ENCODE data around the gene CARM1. TPM values are rescaled to one million over a fixed set of nuclear protein-coding genes. Genes with fewer than 3 reads are reported as not detected.
A peak's percentile ranks its signal among the peaks of the same experiment; 100 is the strongest.

CARM1 gene
- total and polyA plus RNA-seq, 7 experiments from 2014 or later, result 0.69 to 43.1 (median 25.5) TPM

GRCh38 chr19:10912619-10913018 lies 41.3 kb downstream of the CARM1 start:
- peaks cover 0 to 16% (median 0%) of the 10 kb centered on the region in 5 donors for H3K36me3 Mint-ChIP-seq
- CTCF ChIA-PET, result interaction anchor here (0.5 to 0.6 kb wide), 2 partner anchors 24 to 843 kb away, joined by 3 read pairs; no protein-coding TSS in a partner anchor
- intact Hi-C loops (cut with micrococcal nuclease), result no loop called here
- H3K27me3 ChIP-seq (ENCODE audit: control insufficient read depth in 2 of 2, insufficient read depth in 2 of 2, low read length in 2 of 2), result no peaks in the 10 kb centered on the region
- no peaks in the 10 kb centered on the region for H3K27me3 Mint-ChIP-seq
- peaks cover 0 to 69% (median 4%) of the 10 kb centered on the region in 3 experiments for H3K36me3 ChIP-seq (ENCODE audit: control insufficient read depth in 2 of 3, insufficient read depth in 3 of 3, low read length in 3 of 3)
- H3K27ac Mint-ChIP-seq, result no peak overlapping the region
- POLR2A ChIA-PET, result no interaction called here
- H3K4me1 ChIP-seq (ENCODE audit: control insufficient read depth in 2 of 2, insufficient read depth in 2 of 2, low read length in 2 of 2), result no peaks in the 10 kb centered on the region
- no peak overlapping the region for H3K4me3 ChIP-seq (ENCODE audit: low read length)
- H3K4me3 Mint-ChIP-seq, result no peak overlapping the region
- H3K9me3 Mint-ChIP-seq, result no peaks in the 10 kb centered on the region
- H3K27ac ChIP-seq (ENCODE audit: low read depth, low read length), result no peak overlapping the region
- H3K9me3 ChIP-seq (ENCODE audit: control insufficient read depth in 2 of 3, low read length in 3 of 3), result no peaks in the 10 kb centered on the region
- DNase-seq (no peak), ATAC-seq (no peak)
- H3K4me1 Mint-ChIP-seq, result no peaks in the 10 kb centered on the region

- ChIA-PET POLR2A (no interaction called here), CTCF (interaction anchor here (0.7 kb wide), 1 partner anchor 68 kb away, joined by 3 read pairs; no protein-coding TSS in a partner anchor)
- no peaks in the 10 kb centered on the region for H3K4me1 Mint-ChIP-seq
- Histone ChIP-seq H3K36me3 (ENCODE audit: control insufficient read depth in 2 of 3, insufficient read depth in 3 of 3, low read length in 3 of 3) (peaks cover 0 to 65% (median 4%) of the 10 kb centered on the region in 3 experiments), H3K4me3 (ENCODE audit: low read length) (no peak overlapping the region), H3K27me3 (ENCODE audit: control insufficient read depth in 2 of 2, insufficient read depth in 2 of 2, low read length in 2 of 2) (no peaks in the 10 kb centered on the region), H3K27ac (ENCODE audit: low read depth, low read length) (no peak overlapping the region), H3K4me1 (ENCODE audit: control insufficient read depth in 2 of 2, insufficient read depth in 2 of 2, low read length in 2 of 2) (no peaks in the 10 kb centered on the region), H3K9me3 (ENCODE audit: control insufficient read depth in 2 of 3, low read length in 3 of 3) (no peaks in the 10 kb centered on the region)
- peaks cover 0 to 8% (median 0%) of the 10 kb centered on the region in 5 donors for H3K36me3 Mint-ChIP-seq
- H3K9me3 Mint-ChIP-seq, result peaks cover 0 to 1% (median 0%) of the 10 kb centered on the region in 11 donors
- no peak for ATAC-seq
- DNase-seq, result no peak
- intact Hi-C loops (cut with micrococcal nuclease), result no loop called here
- no peaks in the 10 kb centered on the region for H3K27me3 Mint-ChIP-seq
- H3K4me3 Mint-ChIP-seq, result no peak overlapping the region
- H3K27ac Mint-ChIP-seq, result no peak overlapping the region
Measured at GRCh38 chr19:10913716-10914340, 42.5 kb downstream of the CARM1 start.

- peaks cover 0 to 8% (median 0%) of the 10 kb centered on the region in 5 donors for H3K36me3 Mint-ChIP-seq
Measured at GRCh38 chr19:10915130-10916091, 44.1 kb downstream of the CARM1 start.

GRCh38 chr19:10916602-10917001 lies 45.2 kb downstream of the CARM1 start:
- H3K4me1 Mint-ChIP-seq, result peaks cover 0 to 2% (median 0%) of the 10 kb centered on the region in 7 donors

More at GRCh38 chr19:10915130-10916091, 44.1 kb downstream of the CARM1 start:
- no peaks in the 10 kb centered on the region for H3K9me3 ChIP-seq (ENCODE audit: control insufficient read depth in 2 of 3, low read length in 3 of 3)
- ATAC-seq, result no peak
- POLR2A ChIA-PET, result no interaction called here
- H3K27me3 ChIP-seq (ENCODE audit: control insufficient read depth in 2 of 2, insufficient read depth in 2 of 2, low read length in 2 of 2), result no peaks in the 10 kb centered on the region
- Mint-ChIP-seq H3K9me3 (peaks cover 0 to 1% (median 0%) of the 10 kb centered on the region in 11 donors), H3K4me1 (peaks cover 0 to 2% (median 0%) of the 10 kb centered on the region in 7 donors), H3K27ac (peak overlapping the region in 1 of 9 donors; percentile 17), H3K27me3 (no peaks in the 10 kb centered on the region), H3K4me3 (no peak overlapping the region)
- CTCF ChIA-PET, result no interaction called here
- no peak overlapping the region for H3K4me3 ChIP-seq (ENCODE audit: low read length)
- no peaks in the 10 kb centered on the region for H3K4me1 ChIP-seq (ENCODE audit: control insufficient read depth in 2 of 2, insufficient read depth in 2 of 2, low read length in 2 of 2)
- DNase-seq, result no peak
- intact Hi-C loops (cut with micrococcal nuclease), result no loop called here
- no peak overlapping the region for H3K27ac ChIP-seq (ENCODE audit: low read depth, low read length)
- H3K36me3 ChIP-seq (ENCODE audit: control insufficient read depth in 2 of 3, insufficient read depth in 3 of 3, low read length in 3 of 3), result peaks cover 0 to 68% (median 4%) of the 10 kb centered on the region in 3 experiments

GRCh38 chr19:10918359-10918758 lies 47.0 kb downstream of the CARM1 start:
- DNase-seq (no peak), ATAC-seq (no peak)
- no peak overlapping the region for H3K27ac ChIP-seq (ENCODE audit: low read depth, low read length)
- Mint-ChIP-seq H3K9me3 (peaks cover 0 to 1% (median 0%) of the 10 kb centered on the region in 11 donors), H3K4me1 (peaks cover 0 to 2% (median 0%) of the 10 kb centered on the region in 7 donors), H3K36me3 (peaks cover 0 to 8% (median 0%) of the 10 kb centered on the region in 5 donors), H3K27ac (no peak overlapping the region), H3K4me3 (no peak overlapping the region), H3K27me3 (no peaks in the 10 kb centered on the region)
- H3K4me1 ChIP-seq (ENCODE audit: control insufficient read depth in 2 of 2, insufficient read depth in 2 of 2, low read length in 2 of 2), result no peaks in the 10 kb centered on the region
- ChIA-PET POLR2A (interaction anchor here (1.2 kb wide), 1 partner anchor 46 kb away, joined by 3 read pairs; no protein-coding TSS in a partner anchor), CTCF (interaction anchor here (1.5 kb wide), 1 partner anchor 24 kb away, joined by 3 read pairs; no protein-coding TSS in a partner anchor)
- H3K36me3 ChIP-seq (ENCODE audit: control insufficient read depth in 2 of 3, insufficient read depth in 3 of 3, low read length in 3 of 3), result peaks cover 0 to 74% (median 3%) of the 10 kb centered on the region in 3 experiments
- intact Hi-C loops (cut with micrococcal nuclease), result no loop called here
- no peaks in the 10 kb centered on the region for H3K27me3 ChIP-seq (ENCODE audit: control insufficient read depth in 2 of 2, insufficient read depth in 2 of 2, low read length in 2 of 2)
- H3K9me3 ChIP-seq (ENCODE audit: control insufficient read depth in 2 of 3, low read length in 3 of 3), result no peaks in the 10 kb centered on the region
- H3K4me3 ChIP-seq (ENCODE audit: low read length), result no peak overlapping the region

More at GRCh38 chr19:10916602-10917001, 45.2 kb downstream of the CARM1 start:
- H3K4me3 ChIP-seq (ENCODE audit: low read length), result no peak overlapping the region
- peaks cover 0 to 72% (median 8%) of the 10 kb centered on the region in 3 experiments for H3K36me3 ChIP-seq (ENCODE audit: control insufficient read depth in 2 of 3, insufficient read depth in 3 of 3, low read length in 3 of 3)
- CTCF ChIA-PET, result no interaction called here
- H3K4me1 ChIP-seq (ENCODE audit: control insufficient read depth in 2 of 2, insufficient read depth in 2 of 2, low read length in 2 of 2), result no peaks in the 10 kb centered on the region
- H3K9me3 Mint-ChIP-seq, result peaks cover 0 to 1% (median 0%) of the 10 kb centered on the region in 11 donors
- no peaks in the 10 kb centered on the region for H3K27me3 Mint-ChIP-seq
- no peak overlapping the region for H3K27ac ChIP-seq (ENCODE audit: low read depth, low read length)
- intact Hi-C loops (cut with micrococcal nuclease), result no loop called here
- H3K27me3 ChIP-seq (ENCODE audit: control insufficient read depth in 2 of 2, insufficient read depth in 2 of 2, low read length in 2 of 2), result no peaks in the 10 kb centered on the region
- H3K4me3 Mint-ChIP-seq, result no peak overlapping the region
- no peak overlapping the region for H3K27ac Mint-ChIP-seq
- H3K36me3 Mint-ChIP-seq, result peaks cover 0 to 12% (median 2%) of the 10 kb centered on the region in 5 donors
- POLR2A ChIA-PET, result no interaction called here
- no peak for DNase-seq
- no peaks in the 10 kb centered on the region for H3K9me3 ChIP-seq (ENCODE audit: control insufficient read depth in 2 of 3, low read length in 3 of 3)
- no peak for ATAC-seq

GRCh38 chr19:10919352-10920287 lies 48.3 kb downstream of the CARM1 start:
- H3K9me3 Mint-ChIP-seq, result peaks cover 0 to 1% (median 0%) of the 10 kb centered on the region in 11 donors
- Histone ChIP-seq H3K27ac (ENCODE audit: low read depth, low read length) (no peak overlapping the region), H3K4me1 (ENCODE audit: control insufficient read depth in 2 of 2, insufficient read depth in 2 of 2, low read length in 2 of 2) (no peaks in the 10 kb centered on the region), H3K9me3 (ENCODE audit: control insufficient read depth in 2 of 3, low read length in 3 of 3) (no peaks in the 10 kb centered on the region), H3K36me3 (ENCODE audit: control insufficient read depth in 2 of 3, insufficient read depth in 3 of 3, low read length in 3 of 3) (peaks cover 0 to 77% (median 3%) of the 10 kb centered on the region in 3 experiments), H3K4me3 (ENCODE audit: low read length) (no peak overlapping the region), H3K27me3 (ENCODE audit: control insufficient read depth in 2 of 2, insufficient read depth in 2 of 2, low read length in 2 of 2) (no peaks in the 10 kb centered on the region)
- peak overlapping the region in 1 of 9 donors; percentile 65 for H3K27ac Mint-ChIP-seq
- H3K27me3 Mint-ChIP-seq, result no peaks in the 10 kb centered on the region
- ChIA-PET POLR2A (no interaction called here), CTCF (no interaction called here)
- DNase-seq, result no peak
- no peak for ATAC-seq
- peaks cover 0 to 13% (median 0%) of the 10 kb centered on the region in 5 donors for H3K36me3 Mint-ChIP-seq
- no peak overlapping the region for H3K4me3 Mint-ChIP-seq
- intact Hi-C loops (cut with micrococcal nuclease), result no loop called here
- H3K4me1 Mint-ChIP-seq, result peaks cover 0 to 4% (median 0%) of the 10 kb centered on the region in 7 donors
